ENCODE results near the gene TUBA1B.
A peak's percentile ranks its signal among the peaks of the same experiment; 100 is the strongest.
"Not testable (repeated sequence)": the region's sequence is repeated elsewhere in the genome, so short reads cannot be mapped to it uniquely, and the experiment has no call there.

Gene TUBA1B

DNA sequence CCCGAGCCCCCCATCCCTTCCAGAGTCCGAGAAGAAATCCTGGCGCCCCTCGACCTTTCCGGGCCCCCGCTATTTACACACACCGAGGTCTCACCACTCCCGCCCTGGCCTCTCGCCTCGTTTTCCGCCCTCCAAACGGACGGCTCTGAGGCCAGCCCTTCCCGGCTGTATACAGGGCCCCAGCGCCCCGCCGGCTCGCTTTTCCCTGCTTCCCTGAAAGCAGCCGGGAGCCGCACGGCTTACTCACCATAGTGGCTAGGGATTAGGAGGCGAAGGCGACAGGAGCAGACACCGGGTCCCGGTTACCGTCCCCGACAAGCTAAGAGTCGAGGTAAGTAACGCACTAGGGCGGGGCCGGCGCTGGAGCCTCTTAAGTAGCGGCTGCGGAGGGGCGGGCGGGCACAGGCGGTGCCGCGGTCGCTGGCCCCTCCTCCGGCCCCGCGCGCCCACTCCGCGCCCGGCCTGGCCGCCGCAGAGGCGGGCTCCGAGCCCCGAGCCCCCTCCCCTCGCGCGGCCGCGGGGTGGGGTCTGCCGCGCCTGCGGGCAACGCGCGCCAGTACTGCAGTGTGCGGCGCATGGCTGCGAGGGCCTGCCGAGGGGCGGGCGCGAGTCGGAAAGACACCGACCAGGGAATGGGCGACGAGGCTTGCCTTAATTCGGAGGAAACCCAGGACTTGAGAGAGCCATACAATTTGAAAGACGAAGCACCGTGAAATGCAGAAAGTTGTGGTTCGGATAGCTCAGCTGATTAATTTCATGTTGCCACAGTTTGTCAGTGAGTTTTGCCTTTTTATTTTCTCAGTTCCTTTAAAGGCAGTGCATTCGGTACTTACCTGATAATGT, at the start of gene TUBA1B:
TUBA1B (minus strand) TSS at position 345 of the 843 bp plus-strand sequence; CDS start at position 250, 95 bp downstream.
- intact Hi-C loops (cut with DNase I), result loop anchor here (1.0 kb wide), 1 partner anchor 102 kb away; no protein-coding TSS in a partner anchor
- DNase-seq, result peak; percentile 84 to 99 (median 93)

DNA sequence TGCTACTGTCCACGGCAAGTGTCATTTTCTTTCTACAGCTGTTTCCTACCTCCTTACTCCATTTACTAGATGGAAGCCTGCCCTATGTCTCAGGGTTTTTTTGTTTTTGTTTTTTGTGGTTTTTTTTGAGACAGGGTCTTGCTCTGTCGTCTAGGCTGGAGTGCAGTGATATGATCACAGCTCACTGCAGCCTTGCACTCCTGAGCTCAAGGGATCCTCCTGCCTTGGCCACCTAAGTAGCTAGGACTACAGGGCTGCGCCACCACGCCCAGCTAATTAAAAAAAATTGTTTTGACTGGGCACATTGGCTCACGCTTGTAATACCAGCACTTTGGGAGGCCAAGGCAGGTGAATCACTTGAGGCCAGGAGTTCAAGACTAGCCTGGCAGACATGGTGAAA, 43.0 kb upstream of the TUBA1B start:
- intact Hi-C loops (cut with DNase I), result no loop called here
- no peak for DNase-seq

DNA sequence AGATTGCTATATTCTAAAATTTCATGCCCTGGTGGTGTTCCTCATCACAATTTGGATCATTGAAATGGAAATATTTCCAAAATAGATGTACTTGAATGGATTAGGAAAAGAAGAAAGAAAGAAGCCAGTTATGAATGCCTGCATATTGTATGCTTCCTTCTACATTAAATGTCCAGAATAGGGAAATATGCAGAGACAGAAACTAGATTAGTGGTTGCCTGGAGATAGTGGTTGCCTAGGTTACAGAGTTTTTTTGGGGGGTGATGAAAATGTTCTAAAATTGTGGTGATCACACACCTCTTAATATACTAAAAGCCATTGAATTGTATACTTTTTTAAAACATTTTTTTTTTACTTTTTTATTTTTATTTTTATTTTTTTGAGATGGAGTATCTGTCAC, 39.7 kb upstream of the TUBA1B start:
- intact Hi-C loops (cut with DNase I), result no loop called here

DNA sequence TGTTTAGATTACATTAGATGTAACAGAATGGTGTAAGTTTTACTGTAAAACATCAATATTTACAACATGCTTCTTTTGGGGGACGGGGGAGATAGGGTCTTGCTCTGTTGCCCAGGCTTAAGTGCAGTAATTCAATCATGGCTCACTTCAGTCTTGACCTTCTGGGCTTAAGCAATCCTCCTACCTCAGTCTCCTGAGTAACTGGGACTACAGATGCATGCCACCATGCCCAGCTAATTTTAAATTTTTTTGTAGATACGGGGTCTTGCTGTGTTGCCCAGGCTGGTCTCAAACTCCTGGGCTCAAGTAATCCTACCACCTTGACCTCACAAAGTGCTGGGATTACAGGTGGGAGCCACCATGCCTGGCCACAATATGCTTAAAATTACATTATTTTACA, 33.9 kb upstream of the TUBA1B start:
- intact Hi-C loops (cut with DNase I), result no loop called here
- DNase-seq, result no peak

More for the DNA sequence above, 39.7 kb upstream of the TUBA1B start:
- DNase-seq, result no peak

DNA sequence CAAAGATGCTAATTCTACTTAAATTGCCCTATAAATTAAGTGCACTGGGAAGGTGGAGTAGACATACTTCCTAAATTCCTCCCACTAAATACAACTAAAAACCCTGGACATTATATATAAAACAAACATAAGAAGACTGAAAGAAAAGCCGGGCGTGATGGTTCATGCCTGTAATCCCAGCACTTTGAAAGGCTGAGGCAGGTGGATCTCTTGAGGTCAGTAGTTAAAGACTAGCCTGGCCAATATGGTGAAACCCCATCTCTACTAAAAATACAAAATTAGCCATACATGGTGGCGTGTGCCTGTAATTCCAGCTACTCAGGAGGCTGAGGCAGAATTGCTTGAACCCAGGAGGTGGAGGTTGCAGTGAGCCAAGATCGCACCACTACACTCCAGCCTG, 30.7 kb upstream of the TUBA1B start:
- intact Hi-C loops (cut with DNase I); DNase-seq: not testable (repeated sequence)

DNA sequence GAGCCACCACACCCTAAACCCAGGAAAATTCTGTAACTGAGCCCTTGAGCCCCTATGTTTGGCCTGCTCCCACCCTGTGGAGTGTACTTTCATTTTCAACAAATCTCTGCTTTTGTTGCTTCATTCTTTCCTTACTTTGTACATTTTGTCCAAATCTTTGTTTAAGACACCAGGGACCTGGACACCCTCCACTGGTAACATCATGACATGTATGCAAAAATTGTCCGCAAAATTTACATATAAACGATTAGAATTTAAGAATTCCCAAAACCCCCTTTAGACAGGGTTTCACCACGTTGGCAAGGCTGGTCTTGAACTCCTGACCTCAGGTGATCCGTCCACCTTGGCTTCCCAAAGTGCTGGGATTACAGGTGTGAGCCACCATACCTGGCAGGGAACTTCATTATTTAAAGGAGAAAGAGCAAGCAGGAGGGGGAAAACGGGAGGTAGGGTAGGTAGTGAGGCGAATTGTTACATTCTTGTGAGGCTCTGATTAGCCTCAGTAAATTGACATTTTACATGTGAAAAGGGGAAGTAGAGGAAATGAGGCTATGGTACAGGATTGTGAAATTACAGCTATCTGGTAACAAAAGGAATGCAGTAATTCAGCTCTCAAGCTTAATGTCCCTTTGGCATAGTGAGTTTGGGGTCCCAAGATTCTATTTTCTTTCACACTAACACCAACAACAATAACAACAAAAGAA, 30.0 kb upstream of the TUBA1B start:
- intact Hi-C loops (cut with DNase I), result no loop called here
- no peak for DNase-seq

DNA sequence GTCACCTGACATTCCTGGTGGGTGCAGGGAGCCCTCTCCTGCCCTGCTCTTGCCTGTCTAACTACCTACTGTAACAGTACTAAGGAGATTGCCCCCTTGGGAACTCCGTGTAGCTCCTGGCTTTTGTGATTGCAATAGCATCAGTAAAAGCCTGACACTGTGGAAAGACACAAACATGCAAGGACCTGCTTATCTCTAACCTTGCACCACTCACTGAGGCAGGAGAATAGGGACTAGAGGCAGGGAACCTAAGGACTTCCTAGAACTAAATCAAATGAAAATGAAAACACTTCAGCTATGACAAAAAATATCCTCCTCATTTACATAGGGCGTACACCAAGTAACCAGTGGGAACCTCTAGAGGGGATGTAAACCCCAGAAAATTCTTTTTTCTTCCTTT, 29.2 kb upstream of the TUBA1B start:
- intact Hi-C loops (cut with DNase I), result no loop called here
- no peak for DNase-seq

DNA sequence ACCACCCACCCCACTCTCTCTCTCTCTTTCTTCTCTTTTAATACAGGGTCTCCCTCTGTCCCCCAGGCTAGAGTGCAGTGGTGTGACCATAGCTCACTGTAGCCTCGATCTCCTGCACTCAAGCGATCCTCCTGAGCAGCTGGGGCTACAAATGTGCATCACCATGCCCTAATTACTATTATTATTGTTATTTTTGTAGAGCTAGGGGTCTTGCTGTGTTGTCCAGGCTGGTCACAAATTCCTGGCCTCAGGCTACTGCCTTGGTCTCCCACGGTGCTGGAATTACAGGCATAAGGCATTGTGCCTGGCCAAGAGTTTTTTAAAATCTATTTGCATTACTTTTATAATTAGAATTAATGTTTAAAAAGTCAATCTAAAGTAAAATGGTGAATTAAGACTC, 23.0 kb upstream of the TUBA1B start:
- DNase-seq, result no peak
- intact Hi-C loops (cut with DNase I), result no loop called here

DNA sequence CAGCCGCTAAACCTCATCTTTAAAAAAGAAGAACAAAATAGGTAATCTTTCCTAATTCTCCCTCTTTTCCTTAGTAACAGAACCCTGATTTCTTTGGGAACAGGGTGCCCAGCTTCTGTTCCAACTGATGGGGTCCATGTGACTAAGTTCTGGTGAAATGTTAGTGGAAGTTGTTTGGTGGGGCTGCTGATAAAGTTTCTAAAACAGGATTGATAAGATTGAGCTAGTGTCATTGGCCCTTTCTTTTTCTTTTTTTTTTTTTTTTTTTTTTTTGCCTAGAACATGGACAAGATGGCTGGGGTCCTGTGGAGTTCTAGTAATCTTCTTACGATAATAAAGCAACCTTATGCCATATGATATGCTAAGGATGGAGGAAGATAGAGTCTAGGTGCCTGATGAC, 16.2 kb upstream of the TUBA1B start:
- intact Hi-C loops (cut with DNase I), result no loop called here
- DNase-seq, result no peak

DNA sequence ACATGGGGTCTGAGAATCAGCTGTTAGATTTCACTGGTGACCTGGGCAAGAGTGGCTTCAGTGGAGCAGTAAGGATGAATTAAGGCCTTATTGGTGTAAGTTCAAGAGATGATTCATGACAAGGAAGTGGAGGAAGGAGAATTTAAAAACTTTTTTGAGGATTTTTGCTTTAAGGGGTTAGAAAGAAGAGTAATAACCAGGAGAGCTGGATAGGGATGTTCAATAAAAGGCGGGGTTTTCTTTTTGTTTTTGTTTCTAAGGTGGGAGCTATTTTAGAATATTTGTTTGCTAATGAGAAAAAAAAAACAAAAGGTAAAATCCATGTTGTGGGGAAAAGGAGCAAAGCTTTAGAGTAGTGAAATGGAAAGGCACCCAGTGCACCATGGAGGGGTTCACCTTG, 15.2 kb upstream of the TUBA1B start:
- no peak for DNase-seq
- intact Hi-C loops (cut with DNase I), result no loop called here

DNA sequence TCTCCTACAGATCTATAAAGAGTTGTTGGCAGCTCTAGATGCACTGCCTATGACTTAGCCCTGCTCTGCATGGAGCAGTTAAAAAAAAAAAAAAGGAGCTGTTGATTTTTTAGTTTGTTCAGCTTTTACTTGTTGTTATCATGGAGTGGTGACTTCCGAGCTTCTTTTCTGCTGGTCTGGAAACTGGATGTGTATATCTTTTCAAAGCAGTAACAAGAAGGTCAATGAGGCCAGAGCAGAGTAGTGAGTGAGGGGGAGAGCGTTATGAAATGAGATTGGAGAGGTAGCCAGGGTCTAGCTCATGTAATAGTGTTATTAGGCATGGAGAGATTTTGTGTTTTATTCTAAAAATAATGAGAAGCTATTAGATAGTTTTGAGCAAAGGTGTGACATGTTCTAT, 13.2 kb upstream of the TUBA1B start:
- no peak for DNase-seq
- intact Hi-C loops (cut with DNase I), result no loop called here

DNA sequence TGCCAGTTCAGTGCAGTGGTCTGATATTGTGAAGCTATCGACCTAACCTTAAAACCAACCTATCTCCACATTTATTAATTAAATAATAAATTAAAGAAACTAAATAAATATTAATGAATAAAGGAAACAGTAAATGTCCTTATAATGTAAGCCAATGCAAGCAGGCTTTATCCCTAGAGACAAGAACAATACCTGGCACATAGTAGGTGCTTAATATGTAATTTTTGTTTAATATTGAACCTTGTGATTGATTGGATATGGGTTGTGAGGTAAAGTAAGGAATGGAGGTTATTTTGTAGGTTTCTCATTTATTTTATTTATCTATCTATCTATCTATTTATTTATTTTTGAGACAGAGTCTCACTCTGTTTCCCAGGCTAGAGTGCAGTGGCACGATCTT, 7.8 kb upstream of the TUBA1B start:
- DNase-seq, result no peak
- intact Hi-C loops (cut with DNase I), result no loop called here

DNA sequence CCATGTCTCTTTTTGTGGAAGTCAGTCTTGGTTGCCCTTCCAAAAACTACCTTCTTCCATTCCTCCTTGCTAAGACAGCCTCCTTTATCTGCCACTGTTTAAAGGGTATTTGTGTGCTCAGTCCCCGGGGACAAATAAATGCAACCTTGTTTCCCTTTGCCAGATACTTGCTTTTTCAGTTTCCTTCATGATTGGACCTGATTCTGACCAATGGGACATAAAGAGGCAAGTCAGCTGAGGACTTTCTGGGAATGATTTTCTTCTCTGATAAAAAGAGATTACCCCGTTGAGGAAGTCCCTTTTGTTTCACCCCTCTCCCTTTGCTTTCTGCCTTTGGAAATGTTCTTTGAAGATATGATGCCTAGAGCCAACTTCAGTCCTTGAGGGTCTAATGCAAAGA, 7.4 kb upstream of the TUBA1B start:
- intact Hi-C loops (cut with DNase I), result no loop called here

DNA sequence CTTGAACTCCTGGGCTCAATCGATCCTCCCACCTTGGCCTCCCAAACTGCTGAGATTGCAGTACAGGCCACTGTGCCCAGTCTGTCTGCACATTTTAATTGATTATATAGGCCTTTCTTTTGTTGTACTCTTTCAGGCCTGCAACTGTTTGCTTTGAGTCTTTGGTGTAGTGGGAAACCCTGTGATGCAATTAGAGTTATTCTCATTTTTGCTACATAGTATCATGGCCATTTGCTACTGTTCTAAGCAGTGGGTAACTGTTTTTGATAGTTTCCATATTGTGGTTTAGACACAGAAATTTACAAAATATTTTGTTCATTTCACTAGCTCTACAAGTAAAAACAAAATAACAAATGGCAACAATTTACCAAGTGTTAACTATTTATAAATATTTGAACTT, 6.3 kb upstream of the TUBA1B start:
- intact Hi-C loops (cut with DNase I), result no loop called here
- DNase-seq, result no peak

More for the DNA sequence above, 7.4 kb upstream of the TUBA1B start:
- DNase-seq, result no peak

DNA sequence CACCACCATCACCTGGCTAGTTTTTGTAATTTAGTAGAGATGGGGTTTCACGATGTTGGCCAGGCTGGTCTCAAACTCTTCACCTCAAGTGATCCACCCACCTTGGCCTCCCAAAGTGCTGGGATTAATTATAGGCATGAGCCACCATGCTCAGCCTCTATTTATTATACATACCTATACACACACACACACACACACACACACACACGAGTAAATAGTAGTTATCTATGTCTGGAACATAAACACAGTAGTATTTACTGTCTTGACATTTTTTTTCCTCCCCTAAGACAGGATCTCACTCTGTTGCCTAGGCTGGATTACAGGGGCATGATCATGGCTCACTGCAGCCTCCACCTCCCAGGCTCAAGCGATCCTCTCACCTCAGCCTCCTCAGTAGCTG, 5.8 kb upstream of the TUBA1B start:
- DNase-seq, result peak in 1 of 10 donors; percentile 10
- intact Hi-C loops (cut with DNase I), result not testable (repeated sequence)

DNA sequence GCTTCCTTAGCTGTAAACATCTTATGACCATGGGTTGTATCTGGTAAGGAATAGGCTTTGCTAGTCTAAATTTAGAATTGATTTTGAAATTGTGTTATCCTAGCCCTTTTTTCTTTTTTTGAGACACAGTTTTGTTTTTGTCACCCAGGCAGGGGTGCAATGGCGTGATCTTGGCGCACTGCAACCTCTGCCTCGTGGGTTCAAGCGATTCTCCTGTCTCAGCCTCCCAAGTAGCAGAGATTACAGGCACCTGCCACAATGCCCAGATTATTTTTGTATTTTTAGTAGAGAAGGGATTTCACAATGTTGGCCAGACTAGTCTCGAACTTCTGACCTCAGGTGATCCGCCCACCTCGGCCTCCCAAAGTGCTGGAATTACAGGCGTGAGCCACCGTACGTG, 2.4 kb upstream of the TUBA1B start:
- intact Hi-C loops (cut with DNase I), result no loop called here
- DNase-seq, result peak in 1 of 10 donors; percentile 64

DNA sequence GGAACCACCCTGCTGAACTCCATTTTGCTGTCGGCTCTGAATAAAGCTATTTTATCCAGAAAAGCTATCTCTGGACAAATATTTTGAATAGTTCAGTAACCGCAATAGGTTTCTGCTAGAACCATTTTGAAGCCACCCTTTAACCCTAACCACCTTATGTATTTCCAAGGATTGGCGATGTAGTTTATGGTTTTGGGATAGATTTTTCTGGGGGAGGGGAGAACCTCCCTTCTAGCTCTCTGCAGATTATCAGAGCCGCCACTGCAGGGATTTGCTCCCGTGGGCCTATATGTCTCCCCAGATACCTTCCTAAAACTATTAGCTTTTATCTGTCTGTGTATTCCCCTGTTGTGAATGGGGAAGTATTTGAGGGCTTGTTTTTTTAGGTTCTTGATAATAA, 1.8 kb upstream of the TUBA1B start:
- DNase-seq, result peak in 1 of 10 donors; percentile 35
- intact Hi-C loops (cut with DNase I), result no loop called here

DNA sequence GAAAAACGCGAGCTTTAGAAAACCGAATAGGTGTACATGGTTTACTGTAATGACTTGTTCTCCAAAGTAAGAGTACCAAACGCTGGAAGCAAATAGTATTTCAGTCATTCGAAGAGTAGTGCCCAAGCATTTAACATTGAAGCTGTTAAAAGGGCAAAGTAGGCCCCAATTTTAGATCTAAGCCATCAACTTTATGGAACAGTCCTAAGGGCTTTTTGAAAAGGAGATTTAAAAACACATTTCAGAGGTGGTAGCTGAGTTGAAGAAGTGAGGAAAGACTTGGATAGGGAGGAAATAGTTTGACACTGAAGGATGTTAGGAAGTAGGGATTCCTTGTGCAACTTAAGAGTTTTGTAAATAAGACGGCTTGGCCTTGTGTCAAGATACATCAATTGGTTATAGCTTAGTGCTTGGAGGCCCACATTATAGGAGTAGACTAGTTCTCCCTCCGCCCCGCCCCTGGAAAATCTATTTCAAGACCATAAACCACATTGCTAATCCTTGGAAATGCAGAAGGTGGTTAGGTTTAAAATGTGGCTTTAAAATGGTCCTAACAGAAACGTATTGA, 783 bp upstream of the TUBA1B start:
- DNase-seq, result peak in 2 of 10 donors; percentile 8 to 50
- intact Hi-C loops (cut with DNase I), result loop anchor here (1.0 kb wide), 1 partner anchor 101 kb away; no protein-coding TSS in a partner anchor

DNA sequence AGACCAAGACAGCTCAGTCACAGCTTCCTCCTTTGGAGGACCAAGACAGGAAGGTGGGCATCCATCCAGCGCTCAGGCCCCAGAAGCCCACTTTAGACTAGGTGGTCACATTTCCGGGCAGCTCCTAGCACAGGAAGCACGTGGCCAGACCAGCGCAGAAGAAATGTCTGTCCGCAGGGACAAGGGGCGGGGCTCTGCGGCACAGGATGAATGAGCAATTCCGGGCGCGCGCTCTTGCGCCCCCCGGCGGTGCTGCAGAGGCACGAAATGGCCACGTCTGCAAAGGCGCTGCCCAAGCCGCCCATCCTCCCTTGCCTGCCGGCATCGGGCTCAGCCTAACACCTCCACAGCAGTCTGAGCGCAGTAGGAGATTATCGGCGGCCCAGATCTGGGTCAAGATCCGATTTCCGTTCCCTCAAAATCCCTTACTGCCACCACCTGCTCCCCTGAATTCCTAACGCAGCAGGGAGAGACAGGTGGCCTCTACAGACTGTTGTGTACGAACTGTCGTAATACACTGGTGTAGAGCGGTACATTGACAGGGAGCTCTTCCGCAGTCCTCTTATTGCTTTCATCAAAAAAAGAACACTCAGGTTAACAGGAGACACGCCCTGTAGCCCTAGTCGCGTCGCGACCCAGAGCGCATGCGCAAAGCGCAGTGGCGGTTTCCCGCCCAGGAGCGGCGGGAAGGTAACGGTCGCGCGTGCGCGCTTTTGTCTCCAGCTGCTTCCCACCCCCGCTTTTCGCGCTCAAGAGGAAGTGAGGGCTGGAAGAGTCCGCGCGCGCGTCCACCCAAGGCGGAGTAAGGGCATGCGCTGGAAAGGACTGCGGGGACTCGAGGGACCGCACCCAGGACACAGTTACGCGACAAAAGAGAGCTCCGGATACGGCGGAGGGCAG, 794 bp downstream of the TUBA1B start:
- intact Hi-C loops (cut with DNase I), result loop anchor here (1.0 kb wide), 1 partner anchor 103 kb away; no protein-coding TSS in a partner anchor
- DNase-seq, result peak; percentile 82 to 99 (median 91)
